NB4 (cell line): ENCODE measurements around the gene GPR173.

ENCODE experiments used
- DNase-seq: peaks from one replicate; pipeline ENCODE4 v3.0.0; 2010; ENCODE audit warnings: low read depth
- H3K4me3 ChIP-seq: one replicate; pipeline ENCODE4 v1.5.1; 2011; ENCODE audit warnings: mild to moderate bottlenecking, low read depth, low read length, moderate library complexity
- CTCF ChIP-seq: IDR thresholded peaks from one replicate; pipeline ENCODE4 v1.5.1; 2012; ENCODE audit warnings: low read depth, low read length
- MAX ChIP-seq: IDR thresholded peaks from 2 replicates; pipeline ENCODE4 v1.6.1; 2011; ENCODE audit warnings: low read depth, low read length
- MYC ChIP-seq: IDR thresholded peaks from 2 replicates; pipeline ENCODE4 v1.6.1; 2011; ENCODE audit warnings: low read depth, low read length
- POLR2A ChIP-seq: IDR thresholded peaks from 2 replicates; pipeline ENCODE4 v1.6.1; 2011; ENCODE audit warnings: mild to moderate bottlenecking; ENCODE audit not compliant: insufficient read length; ENCODE audit errors: extremely low read depth

GPR173 gene

GRCh38 chrX:53073115-53073586 is 24.6 kb downstream of the GPR173 start:
- TF ChIP-seq MYC = no peak
- TF ChIP-seq POLR2A = no peak
- DNase-seq = no peak
- no peak overlapping the region for H3K4me3 ChIP-seq

- no peak for TF ChIP-seq CTCF
- no peak for TF ChIP-seq POLR2A
- TF ChIP-seq MAX = no peak
- no peak for TF ChIP-seq MYC
- peak; percentile 20 for DNase-seq
- H3K4me3 ChIP-seq = no peak overlapping the region
These were observed 26.4 kb downstream of the GPR173 start for GRCh38 chrX:53075011-53075410.

- H3K4me3 ChIP-seq = no peak overlapping the region
- TF ChIP-seq POLR2A (no peak), MAX (no peak), MYC (no peak), CTCF (no peak)
These were observed 28.1 kb downstream of the GPR173 start for GRCh38 chrX:53076671-53077070.

DNA sequence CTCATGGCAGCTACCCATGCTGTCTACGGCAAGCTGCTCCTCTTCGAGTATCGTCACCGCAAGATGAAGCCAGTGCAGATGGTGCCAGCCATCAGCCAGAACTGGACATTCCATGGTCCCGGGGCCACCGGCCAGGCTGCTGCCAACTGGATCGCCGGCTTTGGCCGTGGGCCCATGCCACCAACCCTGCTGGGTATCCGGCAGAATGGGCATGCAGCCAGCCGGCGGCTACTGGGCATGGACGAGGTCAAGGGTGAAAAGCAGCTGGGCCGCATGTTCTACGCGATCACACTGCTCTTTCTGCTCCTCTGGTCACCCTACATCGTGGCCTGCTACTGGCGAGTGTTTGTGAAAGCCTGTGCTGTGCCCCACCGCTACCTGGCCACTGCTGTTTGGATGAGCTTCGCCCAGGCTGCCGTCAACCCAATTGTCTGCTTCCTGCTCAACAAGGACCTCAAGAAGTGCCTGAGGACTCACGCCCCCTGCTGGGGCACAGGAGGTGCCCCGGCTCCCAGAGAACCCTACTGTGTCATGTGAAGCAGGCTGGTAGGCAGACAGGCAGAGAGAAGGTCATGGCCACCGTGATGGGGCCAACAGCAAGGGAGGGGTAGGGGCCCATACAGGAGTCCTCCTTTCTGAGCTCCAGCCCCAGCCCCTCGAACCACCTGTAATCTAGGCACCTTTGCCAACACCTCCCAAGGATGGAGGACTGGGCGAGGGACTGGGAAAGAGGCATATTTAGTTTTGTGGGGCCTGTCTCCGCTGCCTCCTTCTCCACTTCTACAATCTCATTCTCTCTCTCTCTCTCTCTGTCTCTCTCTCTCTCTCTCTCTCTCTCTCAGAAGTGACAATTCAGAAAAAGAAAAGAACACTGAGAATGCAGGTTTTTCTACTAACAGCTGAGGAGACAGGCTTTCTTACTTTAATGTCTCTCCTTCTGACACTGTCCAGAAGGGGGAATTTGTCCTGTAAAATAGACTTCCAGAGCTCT is 28.9 kb downstream of the GPR173 start:
- TF ChIP-seq CTCF (no peak), MYC (no peak), MAX (no peak), POLR2A (no peak)
- DNase-seq = peak; percentile 27
- H3K4me3 ChIP-seq = no peak overlapping the region

More at GRCh38 chrX:53076671-53077070, 28.1 kb downstream of the GPR173 start:
- no peak for DNase-seq

- no peak for DNase-seq
- TF ChIP-seq CTCF (no peak), POLR2A (no peak), MAX (no peak), MYC (no peak)
- no peak overlapping the region for H3K4me3 ChIP-seq
These were observed 30.4 kb downstream of the GPR173 start for GRCh38 chrX:53078943-53079342.

DNA sequence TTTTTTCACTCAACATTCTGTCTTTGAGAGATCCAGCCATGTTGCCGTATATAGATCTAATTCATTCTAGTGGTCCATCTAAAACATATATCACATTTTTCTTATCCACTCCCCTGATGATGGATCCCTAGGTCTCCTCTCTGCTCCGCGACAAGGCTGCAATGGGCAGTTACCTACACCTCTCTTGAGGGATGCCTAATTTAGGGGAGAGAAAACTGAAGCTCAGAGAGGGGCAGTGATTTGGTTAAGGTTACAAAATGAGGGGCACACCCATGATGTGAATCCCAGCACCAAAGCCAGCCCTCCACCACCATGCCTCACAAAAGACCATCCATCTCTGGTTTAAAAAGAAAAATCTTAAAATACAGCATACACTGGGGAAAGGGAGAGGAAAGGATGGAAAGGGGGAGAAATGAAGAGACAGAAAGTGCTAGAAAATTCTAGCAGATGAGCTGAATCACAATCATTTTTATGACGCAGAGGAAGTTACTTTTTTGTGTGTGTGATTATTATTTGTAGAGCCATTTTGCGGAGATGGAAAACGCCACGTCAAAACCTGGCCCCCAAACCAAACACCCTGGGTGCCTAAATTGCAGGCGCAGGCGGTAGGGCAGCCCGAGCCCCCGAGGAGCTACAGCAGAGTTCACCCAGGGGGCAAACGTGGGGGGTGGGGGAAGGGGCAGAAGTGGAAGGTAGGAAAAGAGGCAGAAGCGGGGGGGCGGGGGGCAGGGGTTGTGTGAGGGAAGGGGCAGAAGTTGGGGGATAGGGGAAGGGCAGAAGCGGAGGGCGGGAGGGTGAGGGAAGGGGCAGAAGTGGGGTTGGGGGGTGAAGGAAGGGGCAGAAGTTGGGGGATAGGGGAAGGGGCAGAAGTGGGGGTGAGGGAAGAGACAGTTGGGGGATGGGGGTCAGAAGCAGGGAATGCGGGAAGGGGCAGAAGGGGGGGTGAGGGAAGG is 32.3 kb downstream of the GPR173 start:
- DNase-seq = no peak
- no peak for TF ChIP-seq CTCF
- no peak for TF ChIP-seq MYC
- no peak for TF ChIP-seq POLR2A
- TF ChIP-seq MAX = no peak
- H3K4me3 ChIP-seq = no peak overlapping the region
